ENCODE results near the gene WNT9A.
"Not testable (repeated sequence)": the region's sequence is repeated elsewhere in the genome, so short reads cannot be mapped to it uniquely, and the experiment has no call there.

GRCh38 chr1:227975583-227976283 lies 28.0 kb upstream of the WNT9A start:
- TF ChIP-seq POLR2AphosphoS5 (IDR thresholded peaks at IDR 0.05; ENCODE audit: borderline replicate concordance, low read depth, low read length); EZH2 (IDR thresholded peaks at IDR 0.05): not testable (repeated sequence)
